CD4-positive, alpha-beta T cell treated with Interleukin-15 for 1 hour (primary cell): Measurements from ENCODE around the gene FGD6.

Experiments used
- DNase-seq: peaks from one replicate; pipeline ENCODE4 v3.0.0-alpha.2; 2020

Gene FGD6

GRCh38 chr12:95231190-95231589 lies 13.9 kb upstream of the FGD6 start:
- DNase-seq, result no peak

- DNase-seq, result no peak
Measured at GRCh38 chr12:95230313-95230712, 13.0 kb upstream of the FGD6 start.

GRCh38 chr12:95229636-95230035 lies 12.4 kb upstream of the FGD6 start:
- no peak for DNase-seq

DNA sequence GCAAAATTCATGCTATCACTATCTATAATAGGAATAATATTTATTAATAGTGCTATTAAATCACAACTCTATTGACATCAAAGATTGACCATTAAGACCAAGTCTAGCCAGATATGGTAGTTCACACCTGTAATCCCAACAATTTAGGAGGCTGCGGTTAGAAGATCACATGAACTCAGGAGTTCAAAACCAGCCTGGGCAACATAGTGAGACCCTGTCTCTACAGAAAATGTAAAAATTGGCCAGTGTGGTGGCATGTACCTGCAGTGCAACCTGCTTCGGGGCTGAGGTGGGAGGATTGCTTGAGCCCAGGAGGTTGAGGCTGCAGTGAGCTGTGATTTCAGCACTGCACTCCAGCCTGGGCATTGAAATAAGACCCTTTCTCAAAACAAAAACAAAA lies 11.3 kb upstream of the FGD6 start:
- DNase-seq, result no peak

DNA sequence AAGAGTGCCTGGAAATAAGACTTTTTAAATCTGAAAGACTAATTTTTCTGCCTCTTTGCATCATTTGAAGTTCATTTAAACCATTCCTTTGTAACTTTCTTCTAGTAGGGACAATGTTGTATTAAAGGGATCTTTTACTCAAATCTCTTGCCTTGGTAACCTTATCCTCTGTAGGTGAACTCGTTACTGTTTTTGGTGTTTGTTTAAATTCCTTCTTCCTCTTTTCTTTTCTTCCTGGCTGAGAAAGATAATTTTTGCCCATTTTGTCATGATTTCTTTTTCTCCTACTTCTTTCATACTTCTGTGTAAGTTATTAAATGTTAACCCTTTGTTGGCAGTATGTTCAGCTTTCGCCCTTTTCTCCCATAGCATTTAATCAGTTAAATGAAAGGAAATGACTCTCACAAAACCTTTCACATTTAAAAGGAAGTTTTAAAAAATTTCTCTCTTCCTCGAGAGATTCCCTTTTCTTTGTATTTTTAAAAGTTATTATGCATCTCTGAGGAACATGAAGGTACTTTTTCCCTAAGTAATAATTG lies 10.6 kb upstream of the FGD6 start:
- no peak for DNase-seq

- DNase-seq, result no peak
Measured at GRCh38 chr12:95225645-95226212, 8.5 kb upstream of the FGD6 start.

- DNase-seq, result no peak
Measured at GRCh38 chr12:95224202-95225170, 7.2 kb upstream of the FGD6 start.

- DNase-seq, result no peak
Measured at GRCh38 chr12:95220726-95221125, 3.5 kb upstream of the FGD6 start.

- no peak for DNase-seq
Measured at GRCh38 chr12:95220190-95220589, 2.9 kb upstream of the FGD6 start.

DNA sequence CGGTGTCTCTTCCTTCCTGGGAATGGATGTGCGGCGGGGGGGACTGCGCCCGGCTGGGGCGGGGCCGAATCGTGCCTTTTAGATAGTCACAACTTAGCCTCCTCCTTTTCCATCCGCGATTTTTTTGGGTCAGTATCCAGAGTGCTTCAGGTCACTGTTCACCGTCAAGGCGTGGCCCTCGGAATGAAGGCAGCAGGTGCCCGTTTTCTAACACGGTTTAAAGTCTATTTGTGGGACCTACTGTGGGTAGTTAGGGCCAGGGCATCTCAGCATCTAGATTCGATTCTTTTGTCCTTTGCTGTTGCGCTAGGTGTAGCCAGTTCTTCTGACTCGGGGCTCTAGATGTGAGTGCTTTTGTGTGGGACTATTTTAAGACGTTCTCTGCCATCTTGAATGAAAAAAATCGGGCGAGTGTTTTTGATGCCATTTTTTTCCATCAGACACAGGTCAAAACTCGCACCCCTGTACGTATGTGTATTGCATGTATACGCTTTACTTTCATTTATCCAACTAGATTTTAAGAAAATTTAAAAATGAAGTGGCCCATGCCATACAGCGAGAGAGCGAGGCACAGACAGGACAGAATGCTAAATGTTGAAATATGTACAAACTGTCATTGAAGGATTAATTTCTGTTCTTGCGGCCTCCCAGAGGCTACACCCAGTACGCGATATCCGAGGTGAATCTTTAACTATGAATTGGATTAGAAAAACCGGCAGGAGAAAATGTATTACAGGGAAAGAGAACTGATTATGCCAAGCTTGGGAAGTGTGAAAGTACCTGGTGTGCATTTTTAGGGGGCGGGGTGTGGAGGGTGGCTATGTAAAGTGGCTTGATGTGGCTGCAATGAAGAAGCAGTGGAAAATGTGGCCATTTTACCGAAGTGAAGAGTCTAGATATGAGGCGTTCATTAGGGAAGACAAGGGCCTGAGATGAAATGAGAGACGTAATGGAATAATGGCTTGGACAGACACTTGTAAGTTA lies 1.2 kb upstream of the FGD6 start:
- DNase-seq, result no peak

- DNase-seq, result no peak
Measured at GRCh38 chr12:95216711-95217376, 423 bp downstream of the FGD6 start.

GRCh38 chr12:95215949-95216348 lies 1.3 kb downstream of the FGD6 start:
- no peak for DNase-seq

GRCh38 chr12:95214466-95214865 lies 2.8 kb downstream of the FGD6 start:
- DNase-seq, result no peak

DNA sequence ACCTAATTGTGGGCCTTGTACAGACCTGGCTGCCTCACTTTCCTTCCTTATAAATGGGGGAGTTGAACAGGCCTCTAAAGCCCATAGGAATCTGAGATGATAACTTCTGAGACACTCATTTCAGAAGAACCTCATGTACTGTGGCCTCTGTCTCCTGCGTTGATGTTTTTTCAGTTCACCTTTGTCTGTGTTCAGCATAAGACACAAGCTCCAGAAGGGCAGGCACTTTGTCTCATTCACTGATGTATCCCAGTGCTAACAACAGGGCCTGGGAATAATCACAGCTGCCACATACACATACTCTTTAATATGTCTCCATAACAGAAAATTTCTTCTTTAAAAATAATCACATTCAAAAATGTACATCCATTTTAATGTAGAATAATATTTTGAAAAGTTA lies 3.3 kb downstream of the FGD6 start:
- DNase-seq, result no peak

DNA sequence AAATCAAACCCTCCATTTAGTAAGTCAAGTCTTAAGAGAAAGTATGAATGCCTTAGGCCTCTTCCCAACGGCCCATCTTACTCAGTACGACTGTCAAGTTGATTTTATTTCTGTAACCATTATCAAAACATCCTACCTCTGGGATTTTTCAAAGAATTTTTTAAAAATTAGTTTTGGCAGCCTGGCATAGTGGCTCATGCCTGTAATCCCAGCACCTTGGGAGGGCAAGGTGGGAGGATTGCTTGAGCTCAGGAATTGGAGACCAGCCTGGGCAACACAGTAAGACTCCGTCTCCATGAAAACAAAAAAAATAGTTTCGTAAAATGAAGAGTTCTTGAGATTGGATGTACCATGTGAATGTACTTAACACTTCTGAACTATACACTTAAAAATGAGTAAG lies 4.1 kb downstream of the FGD6 start:
- no peak for DNase-seq

GRCh38 chr12:95212586-95212985 lies 4.7 kb downstream of the FGD6 start:
- DNase-seq, result no peak

- DNase-seq, result no peak
Measured at GRCh38 chr12:95208678-95209077, 8.6 kb downstream of the FGD6 start.

GRCh38 chr12:95207407-95207806 lies 9.9 kb downstream of the FGD6 start:
- DNase-seq, result no peak

DNA sequence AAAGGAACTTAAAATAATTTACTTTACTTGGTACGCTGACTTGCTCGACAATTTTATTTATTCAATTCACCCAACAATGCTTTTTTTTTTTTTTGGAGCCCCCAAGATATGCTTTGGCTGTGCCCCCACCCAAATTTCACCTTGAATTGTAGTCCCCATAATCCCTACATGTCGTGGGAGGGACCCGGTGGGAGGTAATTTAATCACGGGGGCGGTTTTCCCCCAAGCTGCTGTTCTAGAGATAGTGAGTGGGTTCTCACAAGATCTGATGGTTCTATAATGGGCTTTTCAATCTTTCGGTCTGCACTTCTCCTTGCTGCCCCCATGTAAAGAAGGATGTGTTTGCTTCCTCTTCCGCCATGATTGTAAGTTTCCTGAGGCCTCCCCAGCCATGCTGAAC lies 10.4 kb downstream of the FGD6 start:
- no peak for DNase-seq

DNA sequence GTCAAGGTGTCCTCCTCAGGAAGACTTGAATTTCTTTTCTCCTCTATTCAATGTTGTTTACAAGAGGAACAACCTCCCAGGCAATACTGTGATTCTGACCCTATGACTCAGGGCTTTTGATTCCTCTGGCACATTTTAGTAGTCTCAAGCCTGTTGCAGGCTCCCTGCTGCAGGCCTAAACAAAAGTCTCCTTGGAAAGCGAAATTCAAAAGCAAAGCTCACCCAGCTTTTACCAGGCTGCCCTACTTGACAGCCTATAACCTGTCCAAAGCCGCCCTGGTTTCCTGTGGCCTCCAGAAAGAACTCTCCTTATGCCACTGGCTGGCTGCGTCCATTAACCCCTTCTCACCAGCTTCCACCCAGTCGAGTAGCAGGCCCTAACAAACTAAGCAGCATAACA lies 11.6 kb downstream of the FGD6 start:
- DNase-seq, result no peak

DNA sequence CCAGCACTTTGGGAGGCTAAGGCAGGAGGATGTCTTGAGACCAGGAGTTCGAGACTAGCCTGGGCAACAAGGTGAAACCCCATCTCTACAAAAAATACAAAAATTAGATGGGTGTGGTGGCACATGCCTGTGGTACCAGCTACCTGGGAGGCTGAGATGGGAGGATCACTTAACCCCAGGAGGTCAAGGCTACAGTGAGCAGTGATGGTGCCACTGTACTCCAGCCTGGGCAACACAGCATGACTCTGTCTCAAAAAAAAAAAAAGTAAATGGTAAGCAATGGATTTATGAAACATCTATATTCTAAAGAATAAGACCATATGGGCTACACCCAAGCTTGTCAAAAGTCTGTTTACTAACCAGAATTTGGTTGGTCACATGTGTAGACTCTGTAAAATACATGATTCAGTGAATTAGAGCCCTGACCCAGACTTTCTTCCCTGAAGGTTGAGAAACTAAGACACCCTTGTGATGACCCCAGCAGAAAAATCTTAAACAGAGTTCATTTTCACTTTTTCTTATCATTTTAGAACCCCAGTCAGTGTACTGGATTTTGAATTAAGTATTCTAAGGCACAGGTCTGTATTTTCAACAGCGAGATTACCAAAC lies 12.1 kb downstream of the FGD6 start:
- DNase-seq, result no peak
